Ovary (tissue), 9 donors: ENCODE data around the gene MOB3B. TPM values are rescaled to one million over a fixed set of nuclear protein-coding genes. Genes with fewer than 3 reads are reported as not detected.

ENCODE experiments used
- DNase-seq, 5 donors: peaks; one replicate each; pipeline ENCODE4 v3.0.0-alpha.2; 2019 to 2020
- H3K27ac ChIP-seq, 2 donors: fragments of 200-600 bp; one replicate each; pipeline versions ENCODE4 v1.5.1 to v1.8.0; 2019 to 2022
- H3K27me3 ChIP-seq: fragments of 200-600 bp; one replicate; pipeline ENCODE4 v1.8.0; 2022
- H3K36me3 ChIP-seq: fragments of 200-600 bp; sonication (generic); one replicate; pipeline ENCODE4 v1.5.1; 2019
- H3K4me1 ChIP-seq: one replicate; pipeline ENCODE4 v1.8.1; 2013; ENCODE audit warnings: mild to moderate bottlenecking, moderate library complexity; ENCODE audit not compliant: insufficient read depth
- H3K4me3 ChIP-seq: fragments of 200-600 bp; sonication (generic); one replicate; pipeline ENCODE4 v1.5.1; 2017
- H3K9me3 ChIP-seq, 2 donors: fragments of 200-600 bp in 1 of 2; sonication (generic) in 1 of 2; one replicate each; pipeline versions ENCODE4 v1.5.1 to v1.8.1; 2013 to 2019; ENCODE audit warnings: mild to moderate bottlenecking in 1 of 2, moderate library complexity in 1 of 2
- EP300 ChIP-seq: sonication (generic); formaldehyde crosslinking; IDR thresholded peaks from one replicate; pipeline ENCODE4 v1.6.1; 2017; ENCODE audit warnings: antibody characterized with exemption
- POLR2A ChIP-seq: fragments of 450-650 bp; IDR thresholded peaks from one replicate; pipeline ENCODE4 v1.6.1; 2017; ENCODE audit warnings: antibody characterized with exemption, mild to moderate bottlenecking, moderate library complexity
- WGBS, 3 donors: extraction: QIAGEN DNeasy Blood & Tissue Kit in 1 of 3; methylation state at CpG; one replicate each; pipeline versions ENCODE4 v1.1.5 to v1.1.7; 2013 to 2017; 5-methylcytosine and 5-hydroxymethylcytosine counted together
- intact Hi-C, 4 donors: fragments of 100-400 bp; cut with DNase I; formaldehyde crosslinking; loops; one replicate each; pipeline versions ENCODE4 v1.11.0 to v1.15.1; 2022 to 2023
- polyA plus RNA-seq, 2 donors: library from polyadenylated mRNA; stranded (reverse); fragments of 200-250 nt in 1 of 2; fragments of 350-450 nt in 1 of 2; fragmentation: Illumina TruSeq in 1 of 2; extraction: RNeasy Lipid Tissue Mini Kit (QIAGEN cat#74804) in 1 of 2; gene quantifications; one replicate each; pipeline ENCODE4 v1.2.3, GENCODE V29; 2013 to 2014
- total RNA-seq, 7 donors: library from RNA; depleted of rRNA in 2 of 7; stranded (reverse); fragments of >200 nt in 2 of 7; fragmentation: NEBNext Ultra II Directional in 3 of 7; extraction: Animal tissue kit (Norgen Biotek cat#: 25700) in 3 of 7; gene quantifications; one replicate each; pipeline versions ENCODE4 v1.1.0 to v1.2.4, GENCODE V29; 2016 to 2023
- TF ChIP-seq, protein P1 (sequence below), 3 donors: fragments of 450-650 bp in 2 of 3; fragments of 200-600 bp in 1 of 3; IDR thresholded peaks; one replicate each; pipeline versions ENCODE4 v1.5.1 to v1.8.0; 2016 to 2022; ENCODE audit warnings: antibody characterized with exemption in 3 of 3, mild to moderate bottlenecking in 1 of 3
- donor health status: DM: no; HTN: no; CAD: no; lungs with moderate emphysema.
- donor health status: DM: no; HTN: no; CAD: no.
- donor health status: Bipolar disorder and iron deficiency.
- donor health status: DM: yes; HTN: yes; CAD: no.
- donor health status: DM: no; HTN: no; CAD: no.
- donor health status: DM: yes; HTN: yes; CAD: no.

The MOB3B gene
- total and polyA plus RNA-seq, 9 donors = 16.3 to 68.2 (median 28.1) TPM

DNA sequence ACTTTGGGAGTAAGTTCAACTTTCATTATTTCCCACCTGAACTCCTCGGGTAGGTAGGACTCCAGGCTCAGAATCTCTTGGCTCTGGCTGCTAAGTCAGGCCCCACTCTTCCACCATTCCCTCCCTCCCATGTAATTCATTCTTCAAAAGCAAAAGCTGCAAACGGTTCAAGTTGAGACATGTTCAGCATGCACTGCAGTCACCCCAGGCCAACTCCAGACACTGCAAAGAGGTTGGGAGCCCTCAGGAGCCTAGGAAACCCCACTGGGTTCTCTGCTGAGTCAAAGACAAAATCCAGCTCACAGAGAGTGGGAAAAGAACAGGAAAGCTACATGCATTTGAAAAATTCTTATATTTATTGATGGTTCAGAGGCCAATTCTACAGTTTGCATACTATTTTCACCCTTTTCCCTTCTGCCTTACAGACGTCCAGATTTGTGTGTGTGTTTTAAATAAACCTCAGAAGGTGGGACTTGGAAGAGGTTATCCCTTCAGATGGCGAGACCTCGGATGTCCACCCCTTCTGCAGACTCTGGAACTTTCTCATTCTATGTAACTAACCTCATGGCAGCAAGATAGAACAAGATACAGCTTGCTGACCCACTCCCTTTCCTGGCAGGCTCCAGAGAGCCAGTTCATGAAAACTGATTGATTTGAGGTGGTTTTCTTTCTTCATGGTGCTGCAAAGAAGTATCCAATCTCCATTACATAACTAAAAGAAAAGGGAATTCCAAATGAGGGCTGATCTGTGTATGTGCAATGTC lies 167.0 kb downstream of the MOB3B start:
- WGBS, 3 donors = 68 to 69% (median 68%) methylated on average over 5 of the region's 5 CpGs
- no peak overlapping the region for H3K4me3 ChIP-seq
- no peak for DNase-seq
- no peaks in the 10 kb centered on the region for H3K36me3 ChIP-seq
- H3K27ac ChIP-seq = no peak overlapping the region
- TF ChIP-seq POLR2A (no peak), EP300 (no peak)
- TF ChIP-seq, protein P1, sequence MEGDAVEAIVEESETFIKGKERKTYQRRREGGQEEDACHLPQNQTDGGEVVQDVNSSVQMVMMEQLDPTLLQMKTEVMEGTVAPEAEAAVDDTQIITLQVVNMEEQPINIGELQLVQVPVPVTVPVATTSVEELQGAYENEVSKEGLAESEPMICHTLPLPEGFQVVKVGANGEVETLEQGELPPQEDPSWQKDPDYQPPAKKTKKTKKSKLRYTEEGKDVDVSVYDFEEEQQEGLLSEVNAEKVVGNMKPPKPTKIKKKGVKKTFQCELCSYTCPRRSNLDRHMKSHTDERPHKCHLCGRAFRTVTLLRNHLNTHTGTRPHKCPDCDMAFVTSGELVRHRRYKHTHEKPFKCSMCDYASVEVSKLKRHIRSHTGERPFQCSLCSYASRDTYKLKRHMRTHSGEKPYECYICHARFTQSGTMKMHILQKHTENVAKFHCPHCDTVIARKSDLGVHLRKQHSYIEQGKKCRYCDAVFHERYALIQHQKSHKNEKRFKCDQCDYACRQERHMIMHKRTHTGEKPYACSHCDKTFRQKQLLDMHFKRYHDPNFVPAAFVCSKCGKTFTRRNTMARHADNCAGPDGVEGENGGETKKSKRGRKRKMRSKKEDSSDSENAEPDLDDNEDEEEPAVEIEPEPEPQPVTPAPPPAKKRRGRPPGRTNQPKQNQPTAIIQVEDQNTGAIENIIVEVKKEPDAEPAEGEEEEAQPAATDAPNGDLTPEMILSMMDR (IDR thresholded peaks at IDR 0.05) = no peak
- no peaks in the 10 kb centered on the region for H3K9me3 ChIP-seq
- H3K4me1 ChIP-seq = peaks cover 26% of the 10 kb centered on the region
- H3K27me3 ChIP-seq = no peaks in the 10 kb centered on the region
- intact Hi-C loops = loop anchor here in 3 of 4 donors (10.0 kb wide), 2 partner anchors 112 to 162 kb away; partner anchors contain the start of genes IFNK (in 2 of the 3) and MOB3B (in 2 of the 3)

DNA sequence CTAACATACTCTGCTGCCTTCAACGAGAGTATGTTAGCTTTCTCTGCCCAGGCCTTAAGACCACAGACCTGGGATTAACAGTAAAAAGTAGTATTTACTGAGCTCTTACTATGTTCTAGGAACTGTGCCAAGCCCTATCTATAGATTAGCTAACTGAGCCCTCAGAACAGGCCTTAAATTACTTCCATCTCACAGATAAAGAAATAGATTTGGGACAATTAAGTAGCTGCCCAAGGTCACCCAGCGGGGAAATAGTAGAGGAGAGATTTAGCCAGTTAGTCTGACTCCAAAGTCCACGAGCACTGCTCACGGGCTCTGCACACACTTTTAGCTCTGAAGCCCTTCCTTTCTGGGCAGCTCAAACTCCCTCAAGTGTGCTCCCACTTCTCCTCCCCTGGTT lies 168.1 kb downstream of the MOB3B start:
- WGBS, 3 donors = 62 to 76% (median 66%) methylated on average over 4 of the region's 4 CpGs
- H3K4me1 ChIP-seq = peaks cover 18% of the 10 kb centered on the region
- no peaks in the 10 kb centered on the region for H3K36me3 ChIP-seq
- no peak overlapping the region for H3K27ac ChIP-seq
- no peak for DNase-seq
- intact Hi-C loops = loop anchor here in 3 of 4 donors (10.0 kb wide), 2 partner anchors 113 to 163 kb away; partner anchors contain the start of genes IFNK (in 2 of the 3) and MOB3B (in 2 of the 3)
- no peak for TF ChIP-seq EP300
- TF ChIP-seq, protein P1 (IDR thresholded peaks at IDR 0.05) = no peak
- TF ChIP-seq POLR2A = no peak
- H3K27me3 ChIP-seq = no peaks in the 10 kb centered on the region
- no peaks in the 10 kb centered on the region for H3K9me3 ChIP-seq
- no peak overlapping the region for H3K4me3 ChIP-seq

DNA sequence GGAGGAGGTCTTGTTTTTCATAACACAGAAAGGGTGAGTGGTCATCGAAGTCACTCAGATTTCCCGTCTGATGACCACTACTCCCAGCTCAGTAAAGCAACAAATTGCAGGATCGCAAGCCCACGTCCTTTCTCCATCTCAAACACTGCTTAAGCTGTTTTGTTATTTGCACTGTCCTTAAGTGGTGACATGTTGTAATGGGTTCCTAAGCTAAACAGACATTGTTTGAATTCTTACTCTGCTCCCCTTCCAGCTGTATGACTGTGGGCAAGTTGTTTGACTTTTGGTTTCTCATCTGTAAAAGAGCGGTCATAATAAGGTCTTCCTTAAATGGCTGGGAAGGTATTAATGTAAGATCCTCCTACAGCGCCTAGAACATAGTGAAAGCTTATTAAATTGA lies 169.9 kb downstream of the MOB3B start:
- H3K27ac ChIP-seq = no peak overlapping the region
- no peaks in the 10 kb centered on the region for H3K36me3 ChIP-seq
- peaks cover 12% of the 10 kb centered on the region for H3K4me1 ChIP-seq
- intact Hi-C loops = loop anchor here in 3 of 4 donors (10.0 kb wide), 2 partner anchors 115 to 165 kb away; partner anchors contain the start of genes IFNK (in 2 of the 3) and MOB3B (in 2 of the 3)
- H3K27me3 ChIP-seq = no peaks in the 10 kb centered on the region
- H3K9me3 ChIP-seq = no peaks in the 10 kb centered on the region
- TF ChIP-seq EP300 (no peak), POLR2A (no peak)
- TF ChIP-seq, protein P1 (IDR thresholded peaks at IDR 0.05) = no peak
- H3K4me3 ChIP-seq = no peak overlapping the region
- no peak for DNase-seq
- WGBS, 3 donors = 91 to 93% (median 91%) methylated on average over 6 of the region's 6 CpGs

DNA sequence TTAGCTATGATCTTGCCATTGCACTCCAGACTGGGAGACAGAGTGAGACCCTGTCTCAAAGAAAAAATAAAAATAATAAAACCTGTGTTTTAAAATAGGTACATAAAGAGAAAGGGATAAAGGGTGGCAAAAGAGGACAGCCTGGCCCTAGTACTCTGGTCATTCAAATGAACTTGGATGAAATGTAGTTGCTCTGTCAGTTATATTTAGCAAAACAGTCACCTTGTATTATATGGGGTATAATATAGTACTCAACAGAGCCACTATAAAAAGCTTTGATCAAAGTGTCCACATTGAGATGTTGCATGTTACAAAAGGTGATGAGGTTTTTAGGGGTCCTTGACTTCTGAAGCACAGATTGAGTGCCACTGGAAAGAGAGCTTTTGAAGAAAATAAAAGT lies 171.6 kb downstream of the MOB3B start:
- intact Hi-C loops = no loop called here
- TF ChIP-seq POLR2A (no peak), EP300 (no peak)
- TF ChIP-seq, protein P1 (IDR thresholded peaks at IDR 0.05) = no peak
- Histone ChIP-seq H3K9me3 (no peaks in the 10 kb centered on the region), H3K36me3 (no peaks in the 10 kb centered on the region), H3K4me1 (peaks cover 14% of the 10 kb centered on the region), H3K4me3 (no peak overlapping the region), H3K27ac (no peak overlapping the region), H3K27me3 (no peaks in the 10 kb centered on the region)
- no peak for DNase-seq
